GM12892 (cell line): Measurements from ENCODE around the gene ZC3H14.

Source experiments
- DNase-seq: peaks from one replicate; pipeline ENCODE4 v3.0.0; 2011; ENCODE audit not compliant: insufficient read length
- FAIRE-seq: peaks from 2 replicates; lab custom pipeline; 2011; peaks lifted over from hg19 to GRCh38; lab: Jason Lieb, UNC
- POLR2A ChIP-seq: IDR thresholded peaks from 2 replicates; pipeline ENCODE4 v1.6.1; 2011; ENCODE audit warnings: low read depth, low read length, control low read depth
- POLR2AphosphoS5 ChIP-seq: IDR thresholded peaks from 2 replicates; pipeline ENCODE4 v1.6.1; 2011; ENCODE audit warnings: low read depth, low read length, control low read depth
- TAF1 ChIP-seq: IDR thresholded peaks from 2 replicates; pipeline ENCODE4 v1.6.1; 2011; ENCODE audit warnings: low read depth, mild to moderate bottlenecking, control low read depth, low read length, borderline replicate concordance

The ZC3H14 gene

DNA sequence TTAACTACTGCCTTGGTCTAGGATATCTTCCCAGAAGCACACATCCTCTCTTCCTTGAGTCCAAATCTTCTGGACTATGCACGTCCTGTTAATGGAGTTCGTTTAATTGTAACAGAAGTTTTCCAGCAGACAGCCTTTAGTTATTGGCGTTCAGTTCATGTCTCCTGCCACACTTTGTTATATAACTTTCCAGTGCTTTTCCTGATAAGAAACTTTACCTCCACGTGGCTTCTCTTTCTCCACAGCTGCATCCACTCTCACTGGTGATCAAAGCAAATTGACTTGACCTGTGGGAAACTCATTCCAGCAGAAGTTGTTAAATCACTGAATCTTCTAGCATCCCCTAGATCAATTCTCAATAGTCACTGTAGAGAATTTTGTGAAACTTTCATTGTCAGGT is 27.0 kb upstream of the ZC3H14 start:
- DNase-seq (no peak), FAIRE-seq (no peak)
- TF ChIP-seq POLR2AphosphoS5: no peak
- no peak for TF ChIP-seq POLR2A
- TF ChIP-seq TAF1: no peak

DNA sequence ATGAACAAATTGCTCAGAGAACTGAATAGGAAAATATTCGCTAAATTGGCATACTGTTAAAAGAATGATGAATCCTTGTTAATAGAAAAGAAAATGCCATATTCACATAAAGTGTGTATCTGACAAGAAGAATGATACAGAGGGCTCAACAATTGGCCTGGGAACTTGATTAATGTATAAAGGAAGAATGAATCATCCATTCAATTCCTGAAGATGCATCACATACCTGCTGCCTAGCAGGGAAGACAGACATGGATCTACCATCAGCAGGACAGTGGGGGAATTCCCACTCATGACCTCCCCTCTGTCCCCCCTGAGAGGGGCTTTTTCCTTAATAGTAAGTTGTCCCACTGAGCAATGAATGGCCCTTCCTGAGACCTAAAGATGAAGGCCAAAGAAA is 21.5 kb upstream of the ZC3H14 start:
- DNase-seq (no peak), FAIRE-seq (no peak)

DNA sequence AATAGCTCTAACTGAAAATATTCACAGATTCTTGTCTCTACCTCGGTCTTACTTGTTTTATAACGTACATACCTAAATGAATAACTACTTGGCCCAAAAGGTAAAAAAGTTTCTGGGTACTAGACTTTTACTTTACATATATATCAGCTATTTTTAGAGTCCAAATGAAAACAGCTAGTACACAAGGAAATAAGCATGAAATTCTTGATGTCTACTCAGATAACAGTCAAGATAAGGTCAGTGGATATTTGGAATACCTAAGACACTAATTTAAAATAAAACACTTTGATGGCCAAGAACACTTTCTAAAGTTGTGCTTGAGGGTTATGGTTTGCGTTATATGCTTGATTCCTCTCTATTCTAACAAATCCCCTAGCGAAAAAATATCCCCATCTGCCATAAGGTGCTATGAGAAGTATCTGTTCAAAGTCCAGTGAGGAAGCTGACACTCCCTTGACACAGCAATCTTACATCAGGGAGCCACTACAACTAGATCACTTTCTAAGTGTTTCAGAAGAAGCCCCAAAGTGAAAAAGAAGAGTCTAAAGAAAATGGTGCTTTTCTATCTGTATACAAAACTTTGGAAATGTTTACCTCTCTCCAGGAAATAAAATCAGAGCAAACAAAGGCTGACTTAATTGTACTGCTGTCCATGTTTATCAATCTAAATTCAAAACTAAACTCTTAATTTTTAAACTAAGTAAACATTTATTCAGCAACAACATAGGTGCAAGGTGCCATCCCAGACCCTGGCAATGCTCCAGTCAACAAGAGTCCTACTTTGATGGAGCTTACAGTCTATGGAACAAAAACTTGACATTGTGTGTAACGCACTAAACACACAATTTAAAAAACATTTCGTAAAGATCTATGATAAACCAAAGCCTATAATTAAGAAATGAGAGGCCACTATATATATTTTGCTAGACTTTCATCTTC is 19.7 kb upstream of the ZC3H14 start:
- FAIRE-seq (no peak), DNase-seq (no peak)
- no peak for TF ChIP-seq TAF1
- no peak for TF ChIP-seq POLR2A
- no peak for TF ChIP-seq POLR2AphosphoS5

More for the DNA sequence above, 21.5 kb upstream of the ZC3H14 start:
- TF ChIP-seq TAF1 (no peak), POLR2AphosphoS5 (no peak), POLR2A (no peak)

DNA sequence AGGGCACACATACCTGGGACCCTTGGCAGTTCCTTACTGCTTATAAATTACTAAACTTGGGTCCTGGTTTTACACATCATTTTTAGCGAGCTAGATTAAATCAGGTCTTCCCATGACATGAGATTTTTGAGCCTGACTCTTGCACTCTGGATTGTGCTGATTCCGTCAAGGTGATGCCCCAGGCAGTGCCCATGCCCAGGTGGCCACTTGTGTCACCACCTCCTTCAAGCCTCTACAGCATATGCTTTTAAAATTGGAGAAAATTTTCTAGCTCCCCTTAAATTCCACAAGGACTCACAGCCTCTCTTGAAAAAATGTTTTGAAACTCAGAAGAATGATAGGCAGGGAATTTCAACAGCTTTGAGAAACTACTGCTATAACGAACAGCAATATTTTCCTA is 17.6 kb upstream of the ZC3H14 start:
- DNase-seq (no peak), FAIRE-seq (no peak)
- TF ChIP-seq POLR2AphosphoS5 (no peak), POLR2A (no peak), TAF1 (no peak)

DNA sequence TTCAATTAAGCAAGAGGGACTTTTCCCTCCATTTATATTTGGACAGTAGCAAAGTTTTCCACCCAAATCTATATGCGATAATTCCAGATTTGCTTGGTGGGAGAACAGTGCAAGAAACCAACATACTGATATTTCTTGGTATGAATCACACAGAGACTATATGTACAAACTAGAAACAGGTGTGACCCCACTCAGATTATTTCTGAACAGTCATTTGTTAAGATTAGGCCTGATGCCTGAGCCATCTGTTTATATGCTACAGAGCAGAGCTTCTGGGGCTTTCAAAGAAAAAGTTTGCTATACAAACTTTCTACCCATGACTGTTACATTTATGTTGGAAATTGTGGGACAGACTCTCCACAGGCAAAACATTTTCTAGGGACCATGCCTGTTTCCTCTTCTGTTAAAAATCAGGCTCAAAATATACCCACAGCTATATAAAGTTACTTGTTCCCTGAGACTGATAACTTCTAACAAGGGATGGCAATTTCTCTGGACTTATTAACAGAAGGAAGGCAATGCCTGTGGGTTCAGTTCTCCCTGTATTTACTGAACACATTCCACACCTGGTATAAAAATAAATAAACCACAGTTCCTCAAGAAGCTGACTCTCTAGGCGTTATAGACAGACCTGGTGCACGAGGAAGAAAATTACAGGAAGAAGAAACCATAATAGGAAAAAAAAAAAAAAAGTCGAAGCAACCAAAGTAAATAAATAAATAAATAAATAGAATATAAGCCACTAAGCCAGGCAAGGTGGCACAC is 16.0 kb upstream of the ZC3H14 start:
- TF ChIP-seq POLR2AphosphoS5 (no peak), POLR2A (no peak), TAF1 (no peak)
- no peak for FAIRE-seq
- no peak for DNase-seq

DNA sequence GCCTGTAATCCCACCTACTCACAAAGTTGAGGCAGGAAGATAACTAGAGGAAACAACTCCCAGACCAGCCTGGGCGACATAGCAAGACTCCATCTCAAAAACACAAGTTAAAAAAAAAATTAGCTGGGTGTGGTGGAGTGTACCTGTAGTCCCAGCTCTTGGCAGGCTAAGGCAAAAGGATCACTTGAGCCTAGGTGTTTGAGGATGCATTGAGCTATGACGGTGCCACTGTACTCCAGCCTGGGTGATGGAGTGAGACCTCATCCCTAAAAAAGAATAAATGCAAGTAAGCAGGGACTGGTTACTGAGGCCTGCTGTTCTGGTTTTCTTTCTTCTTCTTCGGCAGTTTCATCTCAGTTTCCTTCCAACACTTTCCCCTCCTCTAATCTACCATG is 15.5 kb upstream of the ZC3H14 start:
- FAIRE-seq: no peak
- no peak for DNase-seq
- no peak for TF ChIP-seq TAF1
- no peak for TF ChIP-seq POLR2AphosphoS5
- no peak for TF ChIP-seq POLR2A

DNA sequence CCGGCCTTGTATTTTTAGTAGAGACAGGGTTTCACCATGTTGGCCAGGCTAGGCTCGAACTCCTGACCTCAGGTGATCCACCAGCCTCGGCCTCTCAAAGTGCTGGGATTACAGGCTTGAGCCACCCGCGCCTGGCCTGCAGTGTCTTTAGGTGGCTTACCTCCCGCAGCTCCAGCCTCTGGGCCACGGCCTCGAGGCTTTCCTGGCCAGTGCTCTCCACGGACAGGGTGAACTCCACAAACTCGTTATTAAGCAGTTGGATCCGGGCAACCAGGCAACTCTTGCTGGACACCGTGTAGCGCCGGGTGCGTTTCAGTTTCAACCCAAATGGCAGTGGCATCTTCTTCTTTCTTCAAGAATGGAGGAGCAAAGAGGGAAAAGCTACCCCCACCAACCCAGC is 12.8 kb upstream of the ZC3H14 start:
- DNase-seq (no peak), FAIRE-seq (no peak)
- TF ChIP-seq POLR2AphosphoS5: no peak
- no peak for TF ChIP-seq POLR2A
- TF ChIP-seq TAF1: no peak

DNA sequence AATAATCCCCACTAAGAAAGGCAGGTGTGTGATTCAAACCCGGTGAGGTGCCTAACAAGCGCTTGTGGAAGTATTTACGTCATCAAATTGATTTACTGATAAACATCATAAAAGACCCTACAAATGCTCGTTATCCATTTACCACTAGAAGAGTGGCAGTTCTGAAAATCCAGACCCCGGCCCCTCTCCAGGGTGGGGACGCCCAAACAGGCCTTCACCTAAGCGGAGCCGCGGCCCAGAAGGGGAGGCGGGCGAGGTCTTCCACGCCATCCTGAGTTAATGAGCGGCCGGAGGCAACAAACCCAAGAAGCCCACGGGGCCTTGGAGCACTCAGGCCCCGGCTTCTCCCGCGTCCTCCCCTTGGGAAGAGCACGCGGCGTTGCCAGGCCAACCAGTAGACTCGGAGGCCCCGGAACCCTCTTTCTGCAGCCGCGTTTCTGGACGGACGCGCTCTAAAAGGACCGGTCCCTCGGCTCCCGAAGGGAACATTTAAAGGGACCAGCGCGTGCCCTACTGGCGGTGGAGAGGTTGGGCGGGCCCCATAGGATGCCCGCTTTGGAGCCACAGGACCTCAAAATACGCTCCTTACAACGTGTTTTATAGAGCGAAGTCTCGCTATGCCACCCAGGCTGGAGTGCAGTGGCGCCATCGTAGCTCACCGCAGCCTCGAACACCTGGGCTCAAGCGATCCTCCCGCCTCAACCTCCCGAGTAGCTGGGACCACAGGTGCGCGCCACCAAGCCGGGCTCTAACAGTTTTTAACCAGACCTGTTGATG is 11.6 kb upstream of the ZC3H14 start:
- no peak for FAIRE-seq
- DNase-seq: no peak
- TF ChIP-seq TAF1 (no peak), POLR2AphosphoS5 (no peak), POLR2A (no peak)

DNA sequence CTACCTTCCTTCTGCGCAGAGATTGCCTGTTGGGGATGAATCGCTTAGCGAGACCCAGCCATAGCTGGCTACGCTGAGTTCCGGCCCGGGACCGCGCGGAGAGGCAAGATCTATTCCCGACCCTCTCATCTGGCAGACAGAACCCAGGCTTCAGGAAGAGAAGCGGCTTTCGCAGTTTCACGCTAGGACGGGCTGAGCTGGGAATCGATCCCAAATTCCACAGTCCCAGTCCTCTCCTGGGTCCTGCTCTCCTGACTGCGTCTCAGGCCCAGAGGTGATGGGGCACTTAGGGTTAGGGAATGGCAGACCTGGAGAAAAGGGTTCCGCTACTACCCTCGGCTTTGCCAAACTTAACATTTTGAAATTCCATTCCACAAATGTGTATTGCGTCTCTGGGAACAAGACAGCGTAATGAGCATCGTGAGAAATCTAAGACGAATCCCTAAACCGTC is 10.8 kb upstream of the ZC3H14 start:
- TF ChIP-seq POLR2A: no peak
- no peak for FAIRE-seq
- DNase-seq: no peak

DNA sequence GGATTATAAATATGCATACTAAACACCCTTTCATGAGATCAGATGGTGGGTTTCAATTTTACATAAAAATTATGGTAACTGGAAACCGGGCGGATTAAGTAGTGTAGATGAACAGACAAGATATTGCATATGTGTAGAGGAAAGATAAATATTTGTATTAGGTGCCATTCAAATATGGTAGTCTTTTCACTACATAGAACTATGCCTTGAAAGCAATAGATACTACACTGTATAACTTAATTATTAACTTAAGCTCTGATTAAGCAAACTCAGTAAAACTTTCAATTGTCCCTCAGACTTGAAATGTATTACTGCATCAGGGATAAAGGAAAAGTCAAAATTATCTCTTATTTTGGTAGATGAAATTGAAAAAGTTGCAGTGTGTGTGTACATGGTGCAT is 10.0 kb upstream of the ZC3H14 start:
- TF ChIP-seq TAF1 (no peak), POLR2A (no peak), POLR2AphosphoS5 (no peak)
- FAIRE-seq (no peak), DNase-seq (no peak)

DNA sequence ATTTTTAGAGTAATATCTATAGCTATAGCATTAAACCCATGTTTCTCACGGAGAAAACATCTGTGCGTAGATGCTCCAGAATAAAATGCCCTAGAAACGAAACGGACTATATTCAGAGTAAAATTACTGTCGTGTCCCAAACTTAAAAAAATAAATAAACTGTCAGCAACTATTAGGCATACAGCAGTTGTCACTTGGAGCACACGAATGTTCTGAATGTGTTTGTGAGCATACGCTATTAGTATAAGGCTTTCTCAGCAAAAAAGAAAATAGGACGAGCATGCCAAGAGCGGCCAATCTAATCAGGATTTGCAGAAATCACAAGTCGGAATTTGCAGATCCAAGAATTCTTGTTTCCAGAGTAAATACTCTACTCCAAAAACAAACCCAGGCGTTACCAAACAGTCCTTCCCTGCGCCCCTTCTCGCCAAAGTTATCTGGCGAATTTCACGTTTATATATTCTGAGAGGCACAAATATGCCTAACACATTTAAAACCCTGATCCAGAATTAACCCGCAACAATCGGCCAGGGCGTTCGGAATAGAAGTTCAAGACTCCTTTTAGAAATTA is 8.9 kb upstream of the ZC3H14 start:
- DNase-seq (no peak), FAIRE-seq (no peak)
- TF ChIP-seq POLR2A (no peak), TAF1 (no peak), POLR2AphosphoS5 (no peak)
